DOHH2 (cell line): ENCODE results near the gene PTPRN2.

Experiments used
- EZH2phosphoT487 ChIP-seq: fragments of 200-600 bp; sonication (generic); IDR thresholded peaks from 2 replicates; pipeline ENCODE4 v1.6.1; 2017; ENCODE audit warnings: borderline replicate concordance, mild to moderate bottlenecking, antibody characterized with exemption, low read length, moderate library complexity, mixed read lengths
- TF ChIP-seq, protein P1 (sequence below): fragments of 200-600 bp; sonication (generic); IDR thresholded peaks from one replicate; pipeline ENCODE4 v1.5.1; 2014; ENCODE audit warnings: antibody characterized with exemption, mild to moderate bottlenecking, low read depth, low read length; ENCODE audit not compliant: poor library complexity, severe bottlenecking

DNA sequence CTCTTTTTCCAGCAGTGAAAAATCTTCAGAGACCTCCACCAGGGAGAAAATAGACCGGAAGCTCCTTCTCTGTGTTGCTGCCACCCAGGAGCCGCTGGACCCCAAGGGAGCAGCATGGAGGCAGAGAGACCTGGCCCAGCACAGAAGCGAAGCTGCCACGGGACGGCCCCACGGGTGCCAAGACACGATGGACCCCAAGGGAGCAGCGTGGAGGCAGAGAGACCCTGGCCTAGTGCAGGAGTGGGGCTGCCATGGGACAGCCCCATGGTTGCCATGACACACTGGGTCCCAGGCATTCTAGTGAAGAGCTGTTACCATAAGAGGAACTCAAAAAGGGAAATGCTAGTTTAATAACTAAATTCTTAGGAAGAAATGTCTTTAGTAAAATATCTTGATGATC, 186.3 kb downstream of the PTPRN2 start:
- TF ChIP-seq, protein P1, sequence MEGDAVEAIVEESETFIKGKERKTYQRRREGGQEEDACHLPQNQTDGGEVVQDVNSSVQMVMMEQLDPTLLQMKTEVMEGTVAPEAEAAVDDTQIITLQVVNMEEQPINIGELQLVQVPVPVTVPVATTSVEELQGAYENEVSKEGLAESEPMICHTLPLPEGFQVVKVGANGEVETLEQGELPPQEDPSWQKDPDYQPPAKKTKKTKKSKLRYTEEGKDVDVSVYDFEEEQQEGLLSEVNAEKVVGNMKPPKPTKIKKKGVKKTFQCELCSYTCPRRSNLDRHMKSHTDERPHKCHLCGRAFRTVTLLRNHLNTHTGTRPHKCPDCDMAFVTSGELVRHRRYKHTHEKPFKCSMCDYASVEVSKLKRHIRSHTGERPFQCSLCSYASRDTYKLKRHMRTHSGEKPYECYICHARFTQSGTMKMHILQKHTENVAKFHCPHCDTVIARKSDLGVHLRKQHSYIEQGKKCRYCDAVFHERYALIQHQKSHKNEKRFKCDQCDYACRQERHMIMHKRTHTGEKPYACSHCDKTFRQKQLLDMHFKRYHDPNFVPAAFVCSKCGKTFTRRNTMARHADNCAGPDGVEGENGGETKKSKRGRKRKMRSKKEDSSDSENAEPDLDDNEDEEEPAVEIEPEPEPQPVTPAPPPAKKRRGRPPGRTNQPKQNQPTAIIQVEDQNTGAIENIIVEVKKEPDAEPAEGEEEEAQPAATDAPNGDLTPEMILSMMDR = no peak
- TF ChIP-seq EZH2phosphoT487 = no peak
